Measurements from ENCODE around the gene WWTR1. TPM values are rescaled to one million over a fixed set of nuclear protein-coding genes. Genes with fewer than 3 reads are reported as not detected.

The WWTR1 gene
- total RNA-seq, 1 donor from 2014 or later, result 3.4 TPM

DNA sequence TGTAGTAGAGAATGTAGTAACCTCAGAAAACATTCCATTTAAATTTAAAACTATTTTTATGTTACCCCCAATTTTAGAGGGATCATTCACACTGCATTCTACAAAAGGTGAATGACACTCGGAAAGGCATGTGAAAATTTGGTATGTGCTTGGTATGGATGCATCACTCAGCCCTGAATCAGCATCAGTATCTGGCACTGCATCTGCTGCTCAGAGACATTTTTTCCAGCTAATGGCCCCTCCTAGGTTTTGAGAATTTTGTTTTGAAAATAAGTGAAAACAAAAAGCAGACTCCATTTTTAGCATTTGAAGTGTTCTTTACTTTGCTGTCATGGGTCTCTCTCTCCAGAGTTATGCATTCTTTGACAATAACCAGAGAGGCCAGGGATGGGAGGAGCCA is 15.6 kb upstream of the WWTR1 start:
- FAIRE-seq, result no peak
- TF ChIP-seq, protein P1, sequence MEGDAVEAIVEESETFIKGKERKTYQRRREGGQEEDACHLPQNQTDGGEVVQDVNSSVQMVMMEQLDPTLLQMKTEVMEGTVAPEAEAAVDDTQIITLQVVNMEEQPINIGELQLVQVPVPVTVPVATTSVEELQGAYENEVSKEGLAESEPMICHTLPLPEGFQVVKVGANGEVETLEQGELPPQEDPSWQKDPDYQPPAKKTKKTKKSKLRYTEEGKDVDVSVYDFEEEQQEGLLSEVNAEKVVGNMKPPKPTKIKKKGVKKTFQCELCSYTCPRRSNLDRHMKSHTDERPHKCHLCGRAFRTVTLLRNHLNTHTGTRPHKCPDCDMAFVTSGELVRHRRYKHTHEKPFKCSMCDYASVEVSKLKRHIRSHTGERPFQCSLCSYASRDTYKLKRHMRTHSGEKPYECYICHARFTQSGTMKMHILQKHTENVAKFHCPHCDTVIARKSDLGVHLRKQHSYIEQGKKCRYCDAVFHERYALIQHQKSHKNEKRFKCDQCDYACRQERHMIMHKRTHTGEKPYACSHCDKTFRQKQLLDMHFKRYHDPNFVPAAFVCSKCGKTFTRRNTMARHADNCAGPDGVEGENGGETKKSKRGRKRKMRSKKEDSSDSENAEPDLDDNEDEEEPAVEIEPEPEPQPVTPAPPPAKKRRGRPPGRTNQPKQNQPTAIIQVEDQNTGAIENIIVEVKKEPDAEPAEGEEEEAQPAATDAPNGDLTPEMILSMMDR (IDR thresholded peaks at IDR 0.05; ENCODE audit: insufficient read depth, low read length, severe bottlenecking), result no peak
- DNase-seq (ENCODE audit: low read depth), result no peak

GRCh38 chr3:149670742-149671492 is 13.1 kb upstream of the WWTR1 start:
- TF ChIP-seq, protein P1 (IDR thresholded peaks at IDR 0.05; ENCODE audit: insufficient read depth, low read length, severe bottlenecking), result no peak
- H3K27me3 ChIP-seq (ENCODE audit: control insufficient read depth, insufficient read depth, low read length), result no peaks in the 10 kb centered on the region
- no peaks in the 10 kb centered on the region for H3K36me3 ChIP-seq (ENCODE audit: control insufficient read depth, insufficient read depth, low read length)
- no peak overlapping the region for H3K4me3 ChIP-seq (ENCODE audit: low read depth, low read length)
- no peak for FAIRE-seq
- no peak for DNase-seq (ENCODE audit: low read depth)

More for the DNA sequence above, 15.6 kb upstream of the WWTR1 start:
- Histone ChIP-seq H3K4me3 (ENCODE audit: low read depth, low read length) (no peak overlapping the region), H3K27me3 (ENCODE audit: control insufficient read depth, insufficient read depth, low read length) (no peaks in the 10 kb centered on the region), H3K36me3 (ENCODE audit: control insufficient read depth, insufficient read depth, low read length) (no peaks in the 10 kb centered on the region)

GRCh38 chr3:149667576-149667975 is 9.8 kb upstream of the WWTR1 start:
- TF ChIP-seq, protein P1 (IDR thresholded peaks at IDR 0.05; ENCODE audit: insufficient read depth, low read length, severe bottlenecking), result no peak
- no peaks in the 10 kb centered on the region for H3K27me3 ChIP-seq (ENCODE audit: control insufficient read depth, insufficient read depth, low read length)
- no peak for FAIRE-seq
- H3K4me3 ChIP-seq (ENCODE audit: low read depth, low read length), result no peak overlapping the region
- H3K36me3 ChIP-seq (ENCODE audit: control insufficient read depth, insufficient read depth, low read length), result no peaks in the 10 kb centered on the region
- DNase-seq (ENCODE audit: low read depth), result no peak

GRCh38 chr3:149663966-149664365 is 6.1 kb upstream of the WWTR1 start:
- TF ChIP-seq, protein P1 (IDR thresholded peaks at IDR 0.05; ENCODE audit: insufficient read depth, low read length, severe bottlenecking), result no peak
- no peaks in the 10 kb centered on the region for H3K36me3 ChIP-seq (ENCODE audit: control insufficient read depth, insufficient read depth, low read length)
- H3K4me3 ChIP-seq (ENCODE audit: low read depth, low read length), result no peak overlapping the region
- FAIRE-seq (no peak), DNase-seq (ENCODE audit: low read depth) (peak; percentile 46)
- no peaks in the 10 kb centered on the region for H3K27me3 ChIP-seq (ENCODE audit: control insufficient read depth, insufficient read depth, low read length)

- Histone ChIP-seq H3K27me3 (ENCODE audit: control insufficient read depth, insufficient read depth, low read length) (no peaks in the 10 kb centered on the region), H3K4me3 (ENCODE audit: low read depth, low read length) (no peak overlapping the region), H3K36me3 (ENCODE audit: control insufficient read depth, insufficient read depth, low read length) (no peaks in the 10 kb centered on the region)
- TF ChIP-seq, protein P1 (IDR thresholded peaks at IDR 0.05; ENCODE audit: insufficient read depth, low read length, severe bottlenecking), result no peak
- no peak for FAIRE-seq
- DNase-seq (ENCODE audit: low read depth), result peak; percentile 56
Measured at GRCh38 chr3:149662240-149662887, 4.5 kb upstream of the WWTR1 start.

All from bronchial epithelial cell (primary cell).